ENCODE data around the gene MYH10. TPM values are rescaled to one million over a fixed set of nuclear protein-coding genes. Genes with fewer than 3 reads are reported as not detected.

The MYH10 gene
- total and polyA plus RNA-seq, 9 of the 15 experiments (the other 6 are each of a cell fraction or from before 2014, with no cell fraction given), result 16.3 to 95.3 (median 39.7) TPM

DNA sequence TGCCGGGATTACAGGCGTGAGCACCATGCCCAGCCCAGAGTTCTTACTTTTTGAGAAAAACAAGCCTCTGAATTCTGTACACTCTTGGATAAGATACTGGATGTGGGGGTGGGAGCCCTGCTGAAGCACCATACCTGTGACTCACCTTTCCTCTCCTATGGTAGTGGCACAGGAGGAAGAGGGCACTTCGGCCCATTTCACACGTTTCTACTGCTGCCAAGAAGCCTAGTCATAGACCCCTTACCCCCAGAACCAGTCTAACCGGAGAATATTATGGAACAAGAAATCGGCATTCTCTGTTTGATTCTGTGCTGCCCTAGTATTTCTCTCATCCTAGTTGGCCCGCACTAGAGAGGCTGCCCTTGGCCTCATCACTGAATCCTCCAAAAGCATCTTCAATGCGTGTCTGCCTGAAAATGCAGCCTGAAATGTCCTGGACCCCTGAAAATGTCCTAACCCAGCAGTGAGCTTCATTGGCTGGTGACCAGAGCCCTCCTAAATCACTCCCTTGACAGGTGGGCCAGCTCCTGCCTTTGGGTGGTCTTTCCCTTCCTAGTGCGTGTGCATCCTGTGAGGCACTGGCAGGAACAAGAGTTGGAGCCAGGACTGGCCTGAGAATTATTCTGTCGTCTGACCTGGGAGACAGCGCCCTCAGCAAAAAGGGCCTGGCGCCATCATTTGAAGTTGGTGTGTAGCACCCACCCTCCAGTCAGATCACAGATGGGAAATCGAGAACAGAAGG lies 156.9 kb downstream of the MYH10 start (continued):
- TF ChIP-seq, protein P1, sequence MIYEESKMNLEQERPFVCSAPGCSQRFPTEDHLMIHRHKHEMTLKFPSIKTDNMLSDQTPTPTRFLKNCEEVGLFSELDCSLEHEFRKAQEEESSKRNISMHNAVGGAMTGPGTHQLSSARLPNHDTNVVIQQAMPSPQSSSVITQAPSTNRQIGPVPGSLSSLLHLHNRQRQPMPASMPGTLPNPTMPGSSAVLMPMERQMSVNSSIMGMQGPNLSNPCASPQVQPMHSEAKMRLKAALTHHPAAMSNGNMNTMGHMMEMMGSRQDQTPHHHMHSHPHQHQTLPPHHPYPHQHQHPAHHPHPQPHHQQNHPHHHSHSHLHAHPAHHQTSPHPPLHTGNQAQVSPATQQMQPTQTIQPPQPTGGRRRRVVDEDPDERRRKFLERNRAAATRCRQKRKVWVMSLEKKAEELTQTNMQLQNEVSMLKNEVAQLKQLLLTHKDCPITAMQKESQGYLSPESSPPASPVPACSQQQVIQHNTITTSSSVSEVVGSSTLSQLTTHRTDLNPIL (CRISPR knock-in tag; IDR thresholded peaks at IDR 0.05), result no peak
- no peak for TF ChIP-seq CBFB (CRISPR knock-in tag; IDR thresholded peaks at IDR 0.05)
- no peak for TF ChIP-seq BCOR (IDR thresholded peaks at IDR 0.05)
- no peak for TF ChIP-seq ELF2 (CRISPR knock-in tag; IDR thresholded peaks at IDR 0.05)
- no peak for TF ChIP-seq ZNF717 (CRISPR knock-in tag; IDR thresholded peaks at IDR 0.05)
- TF ChIP-seq CBX5 (IDR thresholded peaks at IDR 0.05; ENCODE audit: borderline replicate concordance, low read depth), result no peak
- TF ChIP-seq MYBL2 (IDR thresholded peaks at IDR 0.05; ENCODE audit: low read depth), result no peak
- TF ChIP-seq MYBL2 (CRISPR knock-in tag; IDR thresholded peaks at IDR 0.05; ENCODE audit: borderline replicate concordance), result no peak

DNA sequence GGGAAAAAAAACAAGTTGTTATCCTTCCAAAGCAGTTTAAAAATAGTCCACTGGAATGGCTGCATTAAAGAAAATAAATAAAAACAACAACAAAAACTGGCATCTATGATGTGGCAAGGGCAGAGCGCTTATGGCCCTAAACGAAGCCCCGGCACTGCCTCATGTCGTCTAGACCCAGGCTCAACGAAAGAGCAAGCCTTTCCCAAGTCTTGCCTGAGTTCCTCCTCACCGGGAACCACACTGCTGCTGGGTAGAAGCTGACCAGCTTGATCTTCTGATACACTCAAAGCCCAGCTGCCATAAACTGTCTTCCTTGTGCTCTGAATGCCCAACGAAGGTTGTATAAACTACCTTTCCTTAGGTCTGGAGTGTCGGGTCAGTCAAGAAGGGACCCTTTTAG lies 157.9 kb downstream of the MYH10 start:
- ATAC-seq (no peak), DNase-seq (ENCODE audit: extremely low read depth in 1 of 4, low spot score in 3 of 4) (no peak), FAIRE-seq (no peak)
- Histone ChIP-seq H3K27ac (ENCODE audit: extremely low read depth, low read depth, low read length) (no peak overlapping the region), H3K9me1 (ENCODE audit: control insufficient read depth, insufficient read depth, low read length) (no peaks in the 10 kb centered on the region), H3K36me3 (ENCODE audit: control insufficient read depth, insufficient read depth, low read length) (peaks cover 69% of the 10 kb centered on the region; the same call in 2 of the 3 replicates), H3K79me2 (ENCODE audit: control insufficient read depth, insufficient read depth, low read length) (no peaks in the 10 kb centered on the region), H3K4me1 (replicated peaks in 1 of 2; ENCODE audit: control insufficient read depth in 2 of 2, insufficient read depth in 2 of 2, low read length in 2 of 2) (no peaks in the 10 kb centered on the region), H4K20me1 (replicated peaks; ENCODE audit: control insufficient read depth, insufficient read depth, low read length) (0 out of 2 replicates have a peak, but pooled peaks cover 4% of the 10 kb centered on the region), H3K4me2 (ENCODE audit: insufficient read depth, low read length) (no peak overlapping the region), H3K9ac (ENCODE audit: insufficient read depth in 1 of 2, low read depth in 2 of 2, low read length in 2 of 2) (no peak overlapping the region), H3K4me3 (no peak overlapping the region), H2AFZ (ENCODE audit: low read depth, low read length) (no peak overlapping the region), H3K27me3 (ENCODE audit: control insufficient read depth in 2 of 2, insufficient read depth in 2 of 2, low read length in 2 of 2) (no peaks in the 10 kb centered on the region), H3K9me3 (replicated peaks; ENCODE audit: control insufficient read depth, insufficient read depth, low read depth, low read length) (no peaks in the 10 kb centered on the region)
- intact Hi-C loops (cut with micrococcal nuclease) (no loop called here), in situ Hi-C loops (cut with MboI) (no loop called here)
- POLR2A ChIA-PET, result interaction anchor here (0.6 kb wide), 1 partner anchor 21 kb away, joined by 3 read pairs; no protein-coding TSS in a partner anchor
- CTCF ChIA-PET (ENCODE audit: low intra/inter-chr PET ratio), result no interaction called here
- WGBS (ENCODE audit: insufficient coverage, low coverage, missing lambda C conversion rate), result 88% methylated on average over 8 of the region's 8 CpGs
- no TSS peak for BruUV-seq (replicated peaks)
- TF ChIP-seq, protein P2, sequence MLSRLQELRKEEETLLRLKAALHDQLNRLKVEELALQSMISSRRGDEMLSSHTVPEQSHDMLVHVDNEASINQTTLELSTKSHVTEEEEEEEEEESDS (CRISPR knock-in tag; IDR thresholded peaks at IDR 0.05), result no peak
- TF ChIP-seq ZNF780A (CRISPR knock-in tag; IDR thresholded peaks at IDR 0.05), result no peak
- no peak for TF ChIP-seq SMARCB1 (IDR thresholded peaks at IDR 0.05; ENCODE audit: insufficient read length, low read depth)
- no peak for TF ChIP-seq TAL1 (IDR thresholded peaks at IDR 0.05)
- TF ChIP-seq BMI1 (IDR thresholded peaks at IDR 0.05; ENCODE audit: low read length), result no peak
- TF ChIP-seq, protein P3, sequence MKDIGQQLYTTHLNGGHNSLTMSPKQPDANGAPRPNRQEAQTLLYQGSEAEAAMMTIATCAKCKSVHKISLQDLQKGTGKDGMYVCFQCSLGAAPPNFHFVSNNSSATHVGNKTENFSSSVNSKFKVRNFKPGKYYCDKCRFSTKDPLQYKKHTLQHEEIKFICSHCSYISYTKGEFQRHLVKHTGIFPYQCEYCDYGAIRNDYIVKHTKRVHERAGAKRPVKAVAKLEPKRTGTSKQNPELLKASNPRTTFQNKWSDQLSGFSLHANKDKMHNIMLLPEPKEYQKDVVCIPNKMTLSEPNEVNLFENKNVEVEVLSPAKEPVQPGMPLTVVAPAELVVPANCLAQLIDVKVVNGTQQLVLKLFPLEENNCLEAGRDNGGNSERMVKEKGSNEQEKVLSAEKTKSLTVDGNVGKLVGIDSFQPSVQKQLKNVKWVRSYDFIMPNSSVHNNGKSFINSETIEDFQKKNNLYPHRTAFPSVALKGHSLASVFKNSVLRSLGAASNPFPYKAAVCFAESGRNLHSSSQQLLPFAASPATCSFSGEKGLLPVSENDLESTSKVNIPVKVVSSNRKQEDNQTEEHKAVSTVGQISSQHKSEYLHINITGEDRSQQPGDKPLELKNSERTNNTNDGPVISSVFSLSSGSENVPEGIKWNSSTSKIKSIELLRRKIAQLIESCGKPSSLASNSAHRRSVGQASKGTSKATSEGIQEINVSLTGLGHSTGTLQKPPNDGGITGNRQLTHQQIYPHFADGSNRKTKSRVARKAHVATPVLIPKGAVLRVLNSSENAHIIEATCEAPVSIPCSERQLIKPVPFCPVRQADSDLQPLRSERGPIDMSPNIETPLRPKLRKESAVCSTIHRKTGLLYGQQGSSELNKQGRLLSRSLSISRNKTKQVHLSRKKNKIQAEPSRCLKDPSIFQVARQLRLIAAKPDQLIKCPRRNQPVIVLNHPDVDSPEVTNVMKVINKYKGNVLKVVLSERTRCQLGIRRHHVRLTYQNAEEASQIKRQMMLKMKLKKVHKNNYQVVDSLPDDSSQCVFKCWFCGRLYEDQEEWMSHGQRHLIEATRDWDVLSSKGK (CRISPR knock-in tag; IDR thresholded peaks at IDR 0.05), result no peak
- TF ChIP-seq TCF7L2 (IDR thresholded peaks at IDR 0.05; ENCODE audit: low read depth, low read length), result no peak
- no peak for TF ChIP-seq HNRNPH1 (optimal IDR thresholded peaks at IDR 0.05; ENCODE audit: low read depth, low read length)
- no peak for TF ChIP-seq IRF9 (tag; IDR thresholded peaks at IDR 0.05)

All from K562 (cell line).